ENCODE data around the gene CUL5. TPM values are rescaled to one million over a fixed set of nuclear protein-coding genes. Genes with fewer than 3 reads are reported as not detected.
"Not testable (repeated sequence)": the region's sequence is repeated elsewhere in the genome, so short reads cannot be mapped to it uniquely, and the experiment has no call there.

The CUL5 gene
- total and polyA plus RNA-seq, 7 donors, result 7.1 to 33.7 (median 26.5) TPM

- H3K4me1 ChIP-seq, result peaks cover 0 to 64% (median 27%) of the 10 kb centered on the region in 4 donors
- H3K27me3 ChIP-seq, result no peaks in the 10 kb centered on the region
- no peaks in the 10 kb centered on the region for H3K9me3 ChIP-seq
- H3K4me3 ChIP-seq, result no peak overlapping the region
- H3K36me3 ChIP-seq, result no peaks in the 10 kb centered on the region
- intact Hi-C loops (cut with DNase I), result loop anchor here (5.0 kb wide), 1 partner anchor 90 kb away; no protein-coding TSS in a partner anchor
- DNase-seq, result no peak
- TF ChIP-seq CTCF (IDR thresholded peaks at IDR 0.05), result no peak
- no peak for TF ChIP-seq POLR2A (IDR thresholded peaks at IDR 0.05)
- no peak for TF ChIP-seq POLR2AphosphoS5 (IDR thresholded peaks at IDR 0.05)
- TF ChIP-seq EP300 (IDR thresholded peaks at IDR 0.05), result no peak
- 97 to 98% methylated on average over 7 of the region's 7 CpGs for WGBS, 2 donors
- H3K27ac ChIP-seq, result no peak overlapping the region
Observed at GRCh38 chr11:108027057-108027456, 18.4 kb downstream of the CUL5 start.

GRCh38 chr11:108028822-108029441 lies 20.2 kb downstream of the CUL5 start:
- WGBS, 2 donors, result 93 to 98% methylated on average over 2 of the region's 2 CpGs
- H3K9me3 ChIP-seq, result not testable (repeated sequence)

GRCh38 chr11:108031604-108032003 lies 22.9 kb downstream of the CUL5 start:
- H3K27ac ChIP-seq; DNase-seq; H3K9me3 ChIP-seq; H3K27me3 ChIP-seq; intact Hi-C loops (cut with DNase I); H3K4me3 ChIP-seq: not testable (repeated sequence)
- 99 to 100% methylated on average over 2 of the region's 2 CpGs for WGBS, 2 donors
- peaks cover 0 to 44% (median 5%) of the 10 kb centered on the region in 4 donors for H3K4me1 ChIP-seq
- H3K36me3 ChIP-seq, result peaks cover 0 to 22% (median 2%) of the 10 kb centered on the region in 4 donors

More at GRCh38 chr11:108028822-108029441, 20.2 kb downstream of the CUL5 start:
- H3K27ac ChIP-seq, DNase-seq, H3K36me3 ChIP-seq, H3K27me3 ChIP-seq, H3K4me3 ChIP-seq: not testable (repeated sequence)
- H3K4me1 ChIP-seq, result peaks cover 0 to 59% (median 25%) of the 10 kb centered on the region in 4 donors
- intact Hi-C loops (cut with DNase I), result loop anchor here (5.0 kb wide), 1 partner anchor 88 kb away; no protein-coding TSS in a partner anchor

GRCh38 chr11:108032800-108033199 lies 24.1 kb downstream of the CUL5 start:
- Histone ChIP-seq H3K27me3 (no peaks in the 10 kb centered on the region), H3K4me3 (no peak overlapping the region), H3K4me1 (peaks cover 0 to 47% (median 14%) of the 10 kb centered on the region in 4 donors), H3K27ac (no peak overlapping the region), H3K9me3 (no peaks in the 10 kb centered on the region), H3K36me3 (peaks cover 0 to 22% (median 2%) of the 10 kb centered on the region in 4 donors)
- no peak for DNase-seq
- TF ChIP-seq EP300 (IDR thresholded peaks at IDR 0.05), result no peak
- TF ChIP-seq POLR2A (IDR thresholded peaks at IDR 0.05), result no peak
- no peak for TF ChIP-seq POLR2AphosphoS5 (IDR thresholded peaks at IDR 0.05)
- TF ChIP-seq CTCF (IDR thresholded peaks at IDR 0.05), result no peak
- 97 to 98% methylated on average over 1 of the region's 1 CpG for WGBS, 2 donors
- intact Hi-C loops (cut with DNase I), result no loop called here

GRCh38 chr11:108034034-108034433 lies 25.3 kb downstream of the CUL5 start:
- Histone ChIP-seq H3K36me3 (peaks cover 0 to 22% (median 2%) of the 10 kb centered on the region in 4 donors), H3K27me3 (no peaks in the 10 kb centered on the region), H3K27ac (no peak overlapping the region), H3K9me3 (no peaks in the 10 kb centered on the region), H3K4me3 (no peak overlapping the region), H3K4me1 (peaks cover 0 to 43% (median 16%) of the 10 kb centered on the region in 4 donors)
- DNase-seq, result no peak
- TF ChIP-seq CTCF (IDR thresholded peaks at IDR 0.05) (no peak), EP300 (IDR thresholded peaks at IDR 0.05) (no peak), POLR2AphosphoS5 (IDR thresholded peaks at IDR 0.05) (no peak), POLR2A (IDR thresholded peaks at IDR 0.05) (no peak)
- WGBS, 2 donors, result 93 to 97% methylated on average over 1 of the region's 1 CpG
- intact Hi-C loops (cut with DNase I), result no loop called here

GRCh38 chr11:108034952-108035351 lies 26.3 kb downstream of the CUL5 start:
- Histone ChIP-seq H3K27me3 (no peaks in the 10 kb centered on the region), H3K9me3 (no peaks in the 10 kb centered on the region), H3K27ac (no peak overlapping the region), H3K4me1 (peaks cover 0 to 35% (median 16%) of the 10 kb centered on the region in 4 donors), H3K4me3 (no peak overlapping the region), H3K36me3 (peaks cover 0 to 22% (median 2%) of the 10 kb centered on the region in 4 donors)
- 100% methylated on average over 1 of the region's 1 CpG for whole genome bisulfite sequencing, 2 donors
- TF ChIP-seq POLR2AphosphoS5 (IDR thresholded peaks at IDR 0.05) (no peak), CTCF (IDR thresholded peaks at IDR 0.05) (no peak), POLR2A (IDR thresholded peaks at IDR 0.05) (no peak), EP300 (IDR thresholded peaks at IDR 0.05) (no peak)
- intact Hi-C loops (cut with DNase I), result no loop called here
- DNase-seq, result no peak
